ENCODE data around the gene CCDC88A. TPM values are rescaled to one million over a fixed set of nuclear protein-coding genes. Genes with fewer than 3 reads are reported as not detected.
"Not testable (repeated sequence)": the region's sequence is repeated elsewhere in the genome, so short reads cannot be mapped to it uniquely, and the experiment has no call there.

Gene CCDC88A
- polyA plus RNA-seq, 1 experiment = 18.7 TPM

GRCh38 chr2:55252832-55253231, 166.8 kb downstream of the CCDC88A start:
- H3K27me3 ChIP-seq (ENCODE audit: control insufficient read depth, insufficient read depth, low read length) = no peaks in the 10 kb centered on the region
- TF ChIP-seq CTCF (IDR thresholded peaks at IDR 0.05; ENCODE audit: insufficient read depth, low read depth, low read length) = no peak
- POLR2A ChIA-PET = no interaction called here
- H3K4me3 ChIP-seq (ENCODE audit: low read depth, low read length) = no peak overlapping the region
- CTCF ChIA-PET = no interaction called here
- peaks cover 6% of the 10 kb centered on the region for H3K36me3 ChIP-seq (ENCODE audit: control insufficient read depth, insufficient read depth, low read length)
- no peak for DNase-seq (ENCODE audit: low read depth)

- ChIA-PET CTCF (interaction anchor here (0.7 kb wide), 1 partner anchor 9 kb away, joined by 3 read pairs; no protein-coding TSS in a partner anchor), POLR2A (no interaction called here)
- H3K4me3 ChIP-seq (ENCODE audit: low read depth, low read length) = no peak overlapping the region
- H3K36me3 ChIP-seq (ENCODE audit: control insufficient read depth, insufficient read depth, low read length) = peaks cover 5% of the 10 kb centered on the region
- no peak for TF ChIP-seq CTCF (IDR thresholded peaks at IDR 0.05; ENCODE audit: insufficient read depth, low read depth, low read length)
- DNase-seq (ENCODE audit: low read depth) = no peak
- no peaks in the 10 kb centered on the region for H3K27me3 ChIP-seq (ENCODE audit: control insufficient read depth, insufficient read depth, low read length)
Measured at GRCh38 chr2:55247025-55247424, 172.6 kb downstream of the CCDC88A start.

- CTCF ChIA-PET = no interaction called here
Measured at GRCh38 chr2:55245411-55245810, 174.2 kb downstream of the CCDC88A start.

GRCh38 chr2:55242617-55243016, 177.0 kb downstream of the CCDC88A start:
- CTCF ChIA-PET = no interaction called here
- H3K4me3 ChIP-seq (ENCODE audit: low read depth, low read length) = no peak overlapping the region
- no peaks in the 10 kb centered on the region for H3K27me3 ChIP-seq (ENCODE audit: control insufficient read depth, insufficient read depth, low read length)
- no peak for DNase-seq (ENCODE audit: low read depth)
- POLR2A ChIA-PET = no interaction called here
- no peak for TF ChIP-seq CTCF (IDR thresholded peaks at IDR 0.05; ENCODE audit: insufficient read depth, low read depth, low read length)
- peaks cover 1% of the 10 kb centered on the region; the same call in 1 of the 2 replicates for H3K36me3 ChIP-seq (ENCODE audit: control insufficient read depth, insufficient read depth, low read length)

More at GRCh38 chr2:55245411-55245810, 174.2 kb downstream of the CCDC88A start:
- TF ChIP-seq CTCF (IDR thresholded peaks at IDR 0.05; ENCODE audit: insufficient read depth, low read depth, low read length) = no peak
- POLR2A ChIA-PET = no interaction called here
- DNase-seq (ENCODE audit: low read depth) = no peak
- no peaks in the 10 kb centered on the region for H3K27me3 ChIP-seq (ENCODE audit: control insufficient read depth, insufficient read depth, low read length)
- no peak overlapping the region for H3K4me3 ChIP-seq (ENCODE audit: low read depth, low read length)
- peaks cover 5% of the 10 kb centered on the region for H3K36me3 ChIP-seq (ENCODE audit: control insufficient read depth, insufficient read depth, low read length)

- H3K27me3 ChIP-seq (ENCODE audit: control insufficient read depth, insufficient read depth, low read length); CTCF ChIA-PET; H3K36me3 ChIP-seq (ENCODE audit: control insufficient read depth, insufficient read depth, low read length); POLR2A ChIA-PET; H3K4me3 ChIP-seq (ENCODE audit: low read depth, low read length); DNase-seq (ENCODE audit: low read depth): not testable (repeated sequence)
Measured at GRCh38 chr2:55241582-55241981, 178.1 kb downstream of the CCDC88A start.

GRCh38 chr2:55239656-55240222, 179.9 kb downstream of the CCDC88A start:
- Histone ChIP-seq H3K36me3 (ENCODE audit: control insufficient read depth, insufficient read depth, low read length) (peaks cover 3% of the 10 kb centered on the region; the same call in 1 of the 2 replicates), H3K4me3 (ENCODE audit: low read depth, low read length) (no peak overlapping the region), H3K27me3 (ENCODE audit: control insufficient read depth, insufficient read depth, low read length) (no peaks in the 10 kb centered on the region)
- DNase-seq (ENCODE audit: low read depth) = no peak
- TF ChIP-seq CTCF (IDR thresholded peaks at IDR 0.05; ENCODE audit: insufficient read depth, low read depth, low read length) = no peak
- POLR2A ChIA-PET = no interaction called here
- CTCF ChIA-PET = no interaction called here
